Measurements from ENCODE around the gene RACGAP1. TPM values are rescaled to one million over a fixed set of nuclear protein-coding genes. Genes with fewer than 3 reads are reported as not detected.

The RACGAP1 gene
- total and polyA plus RNA-seq, 2 experiments from 2014 or later: 19.0 to 52.8 TPM

DNA sequence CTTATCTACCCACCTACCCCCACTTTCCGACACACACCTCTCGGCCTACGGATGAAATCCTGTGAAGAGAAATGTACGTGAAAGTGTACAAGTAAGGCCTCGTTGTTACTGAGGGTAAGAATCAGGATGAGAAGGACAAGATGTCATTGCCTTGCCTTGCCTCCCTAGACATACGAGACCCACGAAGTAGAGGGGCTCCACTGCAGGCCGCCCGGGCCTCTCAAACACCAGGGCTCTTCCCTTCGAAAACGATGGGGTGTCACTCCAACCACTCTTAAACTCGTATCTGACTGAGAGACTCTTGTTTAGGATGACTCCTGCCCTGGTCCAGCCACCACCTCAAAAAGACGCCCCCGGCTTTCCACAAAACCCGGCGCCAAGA is 498 bp downstream of the RACGAP1 start (continued):
- no peak for TF ChIP-seq EZH2 (IDR thresholded peaks at IDR 0.05; ENCODE audit: low read depth, unreplicated experiment)
- no peak for TF ChIP-seq STAT1 (IDR thresholded peaks at IDR 0.05; ENCODE audit: unreplicated experiment)
- TF ChIP-seq ZNF114 (CRISPR knock-in tag; IDR thresholded peaks at IDR 0.05): no peak

DNA sequence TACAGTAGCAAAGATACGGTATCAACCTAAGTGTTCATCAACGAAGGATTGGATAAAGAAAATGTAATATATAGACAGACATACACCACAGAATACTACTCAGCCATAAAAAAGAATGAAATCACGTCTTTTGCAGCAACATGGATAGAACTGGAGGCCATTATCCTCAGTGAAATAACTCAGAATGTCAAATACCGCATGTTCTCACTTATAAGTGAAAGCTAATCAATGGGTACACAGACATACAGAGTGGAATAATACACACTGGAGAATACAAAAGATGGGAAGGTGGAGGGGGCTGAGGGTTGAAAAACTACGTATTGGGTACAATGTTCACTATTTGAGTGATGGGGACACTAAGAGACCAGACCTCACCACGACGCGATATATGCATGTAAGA is 1.1 kb downstream of the RACGAP1 start:
- no peak overlapping the region for H3K27ac Mint-ChIP-seq
- H3K4me1 ChIP-seq (ENCODE audit: insufficient read depth): no peaks in the 10 kb centered on the region
- H3K79me2 ChIP-seq (replicated peaks; ENCODE audit: insufficient read depth): peaks cover 53% of the 10 kb centered on the region
- peaks cover 7% of the 10 kb centered on the region for H3K4me1 Mint-ChIP-seq
- no peak overlapping the region for H3K27ac ChIP-seq (ENCODE audit: low read depth)
- H3K36me3 Mint-ChIP-seq (ENCODE audit: low read depth): no peaks in the 10 kb centered on the region; the same call in 2 of the 3 replicates
- peaks cover 6% of the 10 kb centered on the region; the same call in 1 of the 2 replicates for H4K20me1 ChIP-seq (replicated peaks; ENCODE audit: insufficient read depth)
- ATAC-seq (no peak), DNase-seq (ENCODE audit: low spot score) (no peak)
- TF ChIP-seq ETS1 (IDR thresholded peaks at IDR 0.05): no peak
- TF ChIP-seq, protein P1, sequence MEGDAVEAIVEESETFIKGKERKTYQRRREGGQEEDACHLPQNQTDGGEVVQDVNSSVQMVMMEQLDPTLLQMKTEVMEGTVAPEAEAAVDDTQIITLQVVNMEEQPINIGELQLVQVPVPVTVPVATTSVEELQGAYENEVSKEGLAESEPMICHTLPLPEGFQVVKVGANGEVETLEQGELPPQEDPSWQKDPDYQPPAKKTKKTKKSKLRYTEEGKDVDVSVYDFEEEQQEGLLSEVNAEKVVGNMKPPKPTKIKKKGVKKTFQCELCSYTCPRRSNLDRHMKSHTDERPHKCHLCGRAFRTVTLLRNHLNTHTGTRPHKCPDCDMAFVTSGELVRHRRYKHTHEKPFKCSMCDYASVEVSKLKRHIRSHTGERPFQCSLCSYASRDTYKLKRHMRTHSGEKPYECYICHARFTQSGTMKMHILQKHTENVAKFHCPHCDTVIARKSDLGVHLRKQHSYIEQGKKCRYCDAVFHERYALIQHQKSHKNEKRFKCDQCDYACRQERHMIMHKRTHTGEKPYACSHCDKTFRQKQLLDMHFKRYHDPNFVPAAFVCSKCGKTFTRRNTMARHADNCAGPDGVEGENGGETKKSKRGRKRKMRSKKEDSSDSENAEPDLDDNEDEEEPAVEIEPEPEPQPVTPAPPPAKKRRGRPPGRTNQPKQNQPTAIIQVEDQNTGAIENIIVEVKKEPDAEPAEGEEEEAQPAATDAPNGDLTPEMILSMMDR (conservative IDR thresholded peaks at IDR 0.05; ENCODE audit: low read depth in 2 of 2): no peak
- H3K36me3 ChIP-seq (ENCODE audit: insufficient read depth): no peaks in the 10 kb centered on the region
- H3K9me2 ChIP-seq (ENCODE audit: insufficient read depth): no peaks in the 10 kb centered on the region
- H3K4me2 ChIP-seq: peak overlapping the region; percentile 92
- H3K27me3 Mint-ChIP-seq (ENCODE audit: insufficient read depth, low read depth, poor library complexity): peaks cover 9% of the 10 kb centered on the region
- no peak overlapping the region for H2AFZ ChIP-seq
- H3K9me3 Mint-ChIP-seq: no peaks in the 10 kb centered on the region
- H3F3A ChIP-seq (replicated peaks; ENCODE audit: low read depth): no peaks in the 10 kb centered on the region
- H3K4me3 Mint-ChIP-seq: peak overlapping the region; percentile 97
- peak overlapping the region; percentile 88 for H3K4me3 ChIP-seq
- H3K27me3 ChIP-seq (ENCODE audit: insufficient read depth): no peaks in the 10 kb centered on the region

DNA sequence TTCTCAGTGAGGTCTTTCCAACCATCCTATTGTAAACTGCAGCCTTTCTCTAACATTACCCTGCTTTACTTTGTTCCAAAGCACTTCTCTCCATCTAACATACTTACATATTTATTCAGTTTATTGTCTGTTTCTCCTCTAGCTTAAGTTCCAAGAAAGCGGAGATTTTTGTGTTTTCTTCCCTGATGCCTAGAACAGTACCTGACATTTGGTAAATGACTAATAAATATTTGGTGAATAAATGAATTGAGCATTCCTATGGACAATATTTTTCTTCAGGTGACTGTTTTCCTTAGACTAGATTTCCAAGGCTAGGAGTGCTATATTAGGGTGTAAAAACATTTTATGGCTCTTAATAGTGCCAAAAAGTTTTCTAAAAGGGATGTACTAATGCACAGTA is 2.4 kb downstream of the RACGAP1 start:
- Histone ChIP-seq H4K20me1 (replicated peaks; ENCODE audit: insufficient read depth) (peaks cover 6% of the 10 kb centered on the region; the same call in 1 of the 2 replicates), H3K4me3 (no peak overlapping the region), H3K36me3 (ENCODE audit: insufficient read depth) (no peaks in the 10 kb centered on the region), H3K4me2 (no peak overlapping the region), H3F3A (replicated peaks; ENCODE audit: low read depth) (no peaks in the 10 kb centered on the region), H2AFZ (no peak overlapping the region), H3K9me2 (ENCODE audit: insufficient read depth) (no peaks in the 10 kb centered on the region), H3K79me2 (replicated peaks; ENCODE audit: insufficient read depth) (peaks cover 65% of the 10 kb centered on the region), H3K27me3 (ENCODE audit: insufficient read depth) (no peaks in the 10 kb centered on the region), H3K27ac (ENCODE audit: low read depth) (no peak overlapping the region), H3K4me1 (ENCODE audit: insufficient read depth) (peaks cover 6% of the 10 kb centered on the region; the same call in 1 of the 2 replicates)
- Mint-ChIP-seq H3K4me1 (peaks cover 19% of the 10 kb centered on the region), H3K27ac (no peak overlapping the region), H3K27me3 (ENCODE audit: insufficient read depth, low read depth, poor library complexity) (peaks cover 11% of the 10 kb centered on the region), H3K4me3 (no peak overlapping the region), H3K36me3 (ENCODE audit: low read depth) (no peaks in the 10 kb centered on the region; the same call in 2 of the 3 replicates), H3K9me3 (no peaks in the 10 kb centered on the region)
- DNase-seq (ENCODE audit: low spot score): no peak
- no peak for ATAC-seq
- TF ChIP-seq, protein P2, sequence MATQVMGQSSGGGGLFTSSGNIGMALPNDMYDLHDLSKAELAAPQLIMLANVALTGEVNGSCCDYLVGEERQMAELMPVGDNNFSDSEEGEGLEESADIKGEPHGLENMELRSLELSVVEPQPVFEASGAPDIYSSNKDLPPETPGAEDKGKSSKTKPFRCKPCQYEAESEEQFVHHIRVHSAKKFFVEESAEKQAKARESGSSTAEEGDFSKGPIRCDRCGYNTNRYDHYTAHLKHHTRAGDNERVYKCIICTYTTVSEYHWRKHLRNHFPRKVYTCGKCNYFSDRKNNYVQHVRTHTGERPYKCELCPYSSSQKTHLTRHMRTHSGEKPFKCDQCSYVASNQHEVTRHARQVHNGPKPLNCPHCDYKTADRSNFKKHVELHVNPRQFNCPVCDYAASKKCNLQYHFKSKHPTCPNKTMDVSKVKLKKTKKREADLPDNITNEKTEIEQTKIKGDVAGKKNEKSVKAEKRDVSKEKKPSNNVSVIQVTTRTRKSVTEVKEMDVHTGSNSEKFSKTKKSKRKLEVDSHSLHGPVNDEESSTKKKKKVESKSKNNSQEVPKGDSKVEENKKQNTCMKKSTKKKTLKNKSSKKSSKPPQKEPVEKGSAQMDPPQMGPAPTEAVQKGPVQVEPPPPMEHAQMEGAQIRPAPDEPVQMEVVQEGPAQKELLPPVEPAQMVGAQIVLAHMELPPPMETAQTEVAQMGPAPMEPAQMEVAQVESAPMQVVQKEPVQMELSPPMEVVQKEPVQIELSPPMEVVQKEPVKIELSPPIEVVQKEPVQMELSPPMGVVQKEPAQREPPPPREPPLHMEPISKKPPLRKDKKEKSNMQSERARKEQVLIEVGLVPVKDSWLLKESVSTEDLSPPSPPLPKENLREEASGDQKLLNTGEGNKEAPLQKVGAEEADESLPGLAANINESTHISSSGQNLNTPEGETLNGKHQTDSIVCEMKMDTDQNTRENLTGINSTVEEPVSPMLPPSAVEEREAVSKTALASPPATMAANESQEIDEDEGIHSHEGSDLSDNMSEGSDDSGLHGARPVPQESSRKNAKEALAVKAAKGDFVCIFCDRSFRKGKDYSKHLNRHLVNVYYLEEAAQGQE (IDR thresholded peaks at IDR 0.05; ENCODE audit: unreplicated experiment): no peak
- no peak for TF ChIP-seq EZH2phosphoT487 (IDR thresholded peaks at IDR 0.05; ENCODE audit: unreplicated experiment)

Measured in GM23338 (cell line).